ENCODE results near the gene USP10.
A peak's percentile ranks its signal among the peaks of the same experiment; 100 is the strongest.

The USP10 gene

GRCh38 chr16:84683691-84684591, 15.9 kb upstream of the USP10 start:
- no peaks in the 10 kb centered on the region for H3K4me1 ChIP-seq (ENCODE audit: control insufficient read depth, insufficient read depth, low read length)
- no peak overlapping the region for H3K4me3 ChIP-seq (ENCODE audit: low read depth, low read length)
- CTCF ChIA-PET, result interaction anchor here (0.5 to 2.3 kb wide), 4 partner anchors 12 to 528 kb away, joined by 3 to 14 read pairs (median 4); no protein-coding TSS in a partner anchor
- POLR2A ChIA-PET, result no interaction called here
- H3K27ac ChIP-seq (ENCODE audit: extremely low read depth, low read depth, low read length), result no peak overlapping the region
- H3K9me3 ChIP-seq (ENCODE audit: control insufficient read depth, insufficient read depth, low read depth, low read length), result no peaks in the 10 kb centered on the region
- H3K36me3 ChIP-seq (ENCODE audit: control insufficient read depth in 2 of 2, insufficient read depth in 1 of 2, low read length in 2 of 2), result no peaks in the 10 kb centered on the region
- peak; percentile 80 for TF ChIP-seq GLIS1 (tag by site-specific recombination; IDR thresholded peaks at IDR 0.05)
- TF ChIP-seq GFI1B (tag by site-specific recombination; IDR thresholded peaks at IDR 0.05), result 0 out of 2 replicates have a peak, but pooled peaks have one; percentile 15
- no peak for TF ChIP-seq ZNF157 (tag by site-specific recombination; IDR thresholded peaks at IDR 0.05)

DNA sequence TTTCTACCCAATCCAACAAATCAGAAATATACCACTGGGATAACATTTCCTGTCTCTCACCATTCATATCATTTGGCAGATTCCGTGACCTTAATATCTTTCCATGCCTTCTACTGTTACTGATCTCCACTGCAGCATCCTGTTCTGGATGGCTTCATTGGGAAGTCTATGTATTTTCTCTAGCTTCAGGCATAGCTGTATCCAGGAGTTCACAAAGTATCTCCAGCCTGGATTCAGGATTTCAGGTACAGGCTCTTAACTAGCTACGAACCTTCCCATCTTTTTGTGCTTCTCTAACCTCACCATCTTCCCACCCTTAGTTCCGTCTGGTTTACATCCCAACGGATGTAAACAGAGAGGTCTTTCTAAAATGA, 15.2 kb upstream of the USP10 start:
- ChIA-PET CTCF (interaction anchor here (0.7 to 2.3 kb wide), 2 partner anchors 12 to 40 kb away, joined by 4 to 14 read pairs; no protein-coding TSS in a partner anchor), POLR2A (no interaction called here)
- H3K4me1 ChIP-seq (ENCODE audit: control insufficient read depth, insufficient read depth, low read length), result no peaks in the 10 kb centered on the region
- H3K27ac ChIP-seq (ENCODE audit: extremely low read depth, low read depth, low read length), result no peak overlapping the region
- no peaks in the 10 kb centered on the region for H3K9me3 ChIP-seq (ENCODE audit: control insufficient read depth, insufficient read depth, low read depth, low read length)
- H3K36me3 ChIP-seq (ENCODE audit: control insufficient read depth in 2 of 2, insufficient read depth in 1 of 2, low read length in 2 of 2), result no peaks in the 10 kb centered on the region
- no peak overlapping the region for H3K4me3 ChIP-seq (ENCODE audit: low read depth, low read length)
- TF ChIP-seq ZNF391 (tag by site-specific recombination; IDR thresholded peaks at IDR 0.05; ENCODE audit: borderline replicate concordance, low read depth), result no peak
- no peak for TF ChIP-seq ZNF510 (tag by site-specific recombination; IDR thresholded peaks at IDR 0.05; ENCODE audit: insufficient replicate concordance)
- TF ChIP-seq ZNF175 (tag by site-specific recombination; IDR thresholded peaks at IDR 0.05), result no peak
- no peak for TF ChIP-seq ZSCAN23 (tag by site-specific recombination; IDR thresholded peaks at IDR 0.05)
- TF ChIP-seq ZNF701 (tag by site-specific recombination; IDR thresholded peaks at IDR 0.05), result no peak
- TF ChIP-seq TRIM28 (IDR thresholded peaks at IDR 0.05; ENCODE audit: borderline replicate concordance, low read length), result no peak
- no peak for TF ChIP-seq ZNF335 (tag by site-specific recombination; conservative IDR thresholded peaks at IDR 0.05)
- TF ChIP-seq ZNF501 (tag by site-specific recombination; IDR thresholded peaks at IDR 0.05), result no peak
- TF ChIP-seq, protein P1, sequence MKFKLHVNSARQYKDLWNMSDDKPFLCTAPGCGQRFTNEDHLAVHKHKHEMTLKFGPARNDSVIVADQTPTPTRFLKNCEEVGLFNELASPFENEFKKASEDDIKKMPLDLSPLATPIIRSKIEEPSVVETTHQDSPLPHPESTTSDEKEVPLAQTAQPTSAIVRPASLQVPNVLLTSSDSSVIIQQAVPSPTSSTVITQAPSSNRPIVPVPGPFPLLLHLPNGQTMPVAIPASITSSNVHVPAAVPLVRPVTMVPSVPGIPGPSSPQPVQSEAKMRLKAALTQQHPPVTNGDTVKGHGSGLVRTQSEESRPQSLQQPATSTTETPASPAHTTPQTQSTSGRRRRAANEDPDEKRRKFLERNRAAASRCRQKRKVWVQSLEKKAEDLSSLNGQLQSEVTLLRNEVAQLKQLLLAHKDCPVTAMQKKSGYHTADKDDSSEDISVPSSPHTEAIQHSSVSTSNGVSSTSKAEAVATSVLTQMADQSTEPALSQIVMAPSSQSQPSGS (tag by site-specific recombination; IDR thresholded peaks at IDR 0.05; ENCODE audit: low read depth), result no peak
- no peak for TF ChIP-seq ZNF223 (tag by site-specific recombination; IDR thresholded peaks at IDR 0.05)
- TF ChIP-seq CTCF (tag by site-specific recombination; IDR thresholded peaks at IDR 0.05), result no peak
- TF ChIP-seq ZNF221 (tag by site-specific recombination; IDR thresholded peaks at IDR 0.05; ENCODE audit: borderline replicate concordance), result no peak
- no peak for TF ChIP-seq ZNF768 (tag by site-specific recombination; IDR thresholded peaks at IDR 0.05)
- TF ChIP-seq ZNF747 (tag by site-specific recombination; IDR thresholded peaks at IDR 0.05), result no peak
- no peak for TF ChIP-seq BCL11A (tag by site-specific recombination; IDR thresholded peaks at IDR 0.05; ENCODE audit: low read depth)
- TF ChIP-seq ZNF596 (tag by site-specific recombination; IDR thresholded peaks at IDR 0.05), result no peak

GRCh38 chr16:84685210-84685609, 14.6 kb upstream of the USP10 start:
- Histone ChIP-seq H3K9me3 (ENCODE audit: control insufficient read depth, insufficient read depth, low read depth, low read length) (no peaks in the 10 kb centered on the region), H3K4me1 (ENCODE audit: control insufficient read depth, insufficient read depth, low read length) (no peaks in the 10 kb centered on the region), H3K4me3 (ENCODE audit: low read depth, low read length) (no peak overlapping the region), H3K36me3 (ENCODE audit: control insufficient read depth in 2 of 2, insufficient read depth in 1 of 2, low read length in 2 of 2) (no peaks in the 10 kb centered on the region), H3K27ac (ENCODE audit: extremely low read depth, low read depth, low read length) (no peak overlapping the region)
- TF ChIP-seq ZNF426 (tag by site-specific recombination; IDR thresholded peaks at IDR 0.05) (no peak), GLIS1 (tag by site-specific recombination; IDR thresholded peaks at IDR 0.05) (no peak), ZNF561 (tag by site-specific recombination; IDR thresholded peaks at IDR 0.05; ENCODE audit: borderline replicate concordance) (no peak), ZNF350 (tag by site-specific recombination; IDR thresholded peaks at IDR 0.05) (no peak)
- TF ChIP-seq, protein P2, sequence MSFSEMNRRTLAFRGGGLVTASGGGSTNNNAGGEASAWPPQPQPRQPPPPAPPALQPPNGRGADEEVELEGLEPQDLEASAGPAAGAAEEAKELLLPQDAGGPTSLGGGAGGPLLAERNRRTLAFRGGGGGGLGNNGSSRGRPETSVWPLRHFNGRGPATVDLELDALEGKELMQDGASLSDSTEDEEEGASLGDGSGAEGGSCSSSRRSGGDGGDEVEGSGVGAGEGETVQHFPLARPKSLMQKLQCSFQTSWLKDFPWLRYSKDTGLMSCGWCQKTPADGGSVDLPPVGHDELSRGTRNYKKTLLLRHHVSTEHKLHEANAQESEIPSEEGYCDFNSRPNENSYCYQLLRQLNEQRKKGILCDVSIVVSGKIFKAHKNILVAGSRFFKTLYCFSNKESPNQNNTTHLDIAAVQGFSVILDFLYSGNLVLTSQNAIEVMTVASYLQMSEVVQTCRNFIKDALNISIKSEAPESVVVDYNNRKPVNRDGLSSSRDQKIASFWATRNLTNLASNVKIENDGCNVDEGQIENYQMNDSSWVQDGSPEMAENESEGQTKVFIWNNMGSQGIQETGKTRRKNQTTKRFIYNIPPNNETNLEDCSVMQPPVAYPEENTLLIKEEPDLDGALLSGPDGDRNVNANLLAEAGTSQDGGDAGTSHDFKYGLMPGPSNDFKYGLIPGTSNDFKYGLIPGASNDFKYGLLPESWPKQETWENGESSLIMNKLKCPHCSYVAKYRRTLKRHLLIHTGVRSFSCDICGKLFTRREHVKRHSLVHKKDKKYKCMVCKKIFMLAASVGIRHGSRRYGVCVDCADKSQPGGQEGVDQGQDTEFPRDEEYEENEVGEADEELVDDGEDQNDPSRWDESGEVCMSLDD (tag by site-specific recombination; IDR thresholded peaks at IDR 0.05), result no peak
- POLR2A ChIA-PET, result no interaction called here
- CTCF ChIA-PET, result interaction anchor here (0.6 to 2.3 kb wide), 4 partner anchors 13 to 383 kb away, joined by 3 to 14 read pairs (median 4); no protein-coding TSS in a partner anchor

Data from HEK293 (cell line).